HEK293 (cell line): ENCODE data around the gene S100PBP.
"Not testable (repeated sequence)": the region's sequence is repeated elsewhere in the genome, so short reads cannot be mapped to it uniquely, and the experiment has no call there.

Experiments
- CTCF ChIA-PET: fragments of 350-600 bp; formaldehyde crosslinking; extraction: SDS; loops from one replicate; lab custom pipeline; 2021; ENCODE audit warnings: antibody characterized with exemption; lab: Yijun Ruan, JAX
- POLR2A ChIA-PET: fragments of 300-600 bp; formaldehyde crosslinking; extraction: SDS; loops from one replicate; lab custom pipeline; 2020; ENCODE audit warnings: antibody characterized with exemption, inconsistent platforms; lab: Yijun Ruan, JAX
- H3K27ac ChIP-seq: fragments of 200-500 bp; sonication (Bioruptor generic); 2 replicates; pipeline ENCODE4 v1.5.1; 2014; ENCODE audit warnings: low read depth, low read length, control low read depth, inconsistent platforms; ENCODE audit errors: extremely low read depth
- H3K36me3 ChIP-seq, 2 experiments: fragments of 200-500 bp in 1 of 2; sonication (Bioruptor generic) in 1 of 2; 1 replicate in 1 of 2; 2 replicates in 1 of 2; pipeline ENCODE4 v1.5.1; 2014 to 2017; ENCODE audit warnings: inconsistent platforms in 2 of 2, low read length in 2 of 2; ENCODE audit not compliant: control insufficient read depth in 2 of 2, insufficient read depth in 1 of 2
- H3K4me1 ChIP-seq: fragments of 200-500 bp; sonication (Bioruptor generic); 2 replicates; pipeline ENCODE4 v1.5.1; 2014; ENCODE audit warnings: mild to moderate bottlenecking, low read length, inconsistent platforms; ENCODE audit not compliant: control insufficient read depth, insufficient read depth
- H3K4me3 ChIP-seq: 2 replicates; pipeline ENCODE4 v1.5.1; 2011; ENCODE audit warnings: low read depth, mild to moderate bottlenecking, control low read depth, low read length, moderate library complexity
- H3K9me3 ChIP-seq: fragments of 200-500 bp; sonication (Bioruptor generic); 2 replicates; pipeline ENCODE4 v1.5.1; 2014; ENCODE audit warnings: low read depth, low read length, inconsistent platforms; ENCODE audit not compliant: control insufficient read depth, insufficient read depth
- BCL11A ChIP-seq: fragments of 450-650 bp; formaldehyde crosslinking; IDR thresholded peaks from 2 replicates; pipeline ENCODE4 v1.5.1; 2016; ENCODE audit warnings: low read depth, missing biosample characterization, missing genetic modification characterization
- KLF9 ChIP-seq: fragments of 450-650 bp; formaldehyde crosslinking; IDR thresholded peaks from 2 replicates; pipeline ENCODE4 v1.5.1; 2016; ENCODE audit warnings: missing biosample characterization, missing genetic modification characterization, low read depth
- OSR2 ChIP-seq: fragments of 450-650 bp; formaldehyde crosslinking; IDR thresholded peaks from 2 replicates; pipeline ENCODE4 v1.5.1; 2016; ENCODE audit warnings: missing biosample characterization, missing genetic modification characterization
- ZBTB21 ChIP-seq: fragments of 450-650 bp; formaldehyde crosslinking; IDR thresholded peaks from 2 replicates; pipeline ENCODE4 v1.5.1; 2017; ENCODE audit warnings: missing biosample characterization, missing genetic modification characterization
- ZNF248 ChIP-seq: fragments of 450-650 bp; formaldehyde crosslinking; IDR thresholded peaks from 2 replicates; pipeline ENCODE4 v1.5.1; 2017; ENCODE audit warnings: missing biosample characterization, missing genetic modification characterization
- ZNF366 ChIP-seq: fragments of 450-650 bp; formaldehyde crosslinking; conservative IDR thresholded peaks from 2 replicates; pipeline ENCODE4 v1.5.1; 2016; ENCODE audit warnings: missing biosample characterization, missing genetic modification characterization
- ZNF404 ChIP-seq: fragments of 450-650 bp; formaldehyde crosslinking; IDR thresholded peaks from 2 replicates; pipeline ENCODE4 v1.5.1; 2017; ENCODE audit warnings: missing biosample characterization, missing genetic modification characterization
- ZNF433 ChIP-seq: fragments of 450-650 bp; formaldehyde crosslinking; IDR thresholded peaks from 2 replicates; pipeline ENCODE4 v1.5.1; 2016; ENCODE audit warnings: missing biosample characterization, missing genetic modification characterization, low read depth
- ZNF560 ChIP-seq: fragments of 450-650 bp; formaldehyde crosslinking; IDR thresholded peaks from 2 replicates; pipeline ENCODE4 v1.5.1; 2017; ENCODE audit warnings: missing biosample characterization, missing genetic modification characterization, borderline replicate concordance
- ZNF621 ChIP-seq: fragments of 450-650 bp; formaldehyde crosslinking; IDR thresholded peaks from 2 replicates; pipeline ENCODE4 v1.5.1; 2017; ENCODE audit warnings: missing biosample characterization, missing genetic modification characterization
- ZSCAN16 ChIP-seq: fragments of 450-650 bp; formaldehyde crosslinking; IDR thresholded peaks from 2 replicates; pipeline ENCODE4 v1.5.1; 2016; ENCODE audit warnings: missing biosample characterization, missing genetic modification characterization
- TF ChIP-seq, protein P1 (sequence below): fragments of 450-650 bp; formaldehyde crosslinking; IDR thresholded peaks from 2 replicates; pipeline ENCODE4 v1.5.0; 2017; ENCODE audit warnings: missing biosample characterization, missing genetic modification characterization, borderline replicate concordance
- TF ChIP-seq, protein P2 (sequence below): fragments of 450-650 bp; formaldehyde crosslinking; IDR thresholded peaks from 2 replicates; pipeline ENCODE4 v1.5.1; 2016; ENCODE audit warnings: missing biosample characterization, missing genetic modification characterization
- TF ChIP-seq, protein P3 (sequence below): fragments of 450-650 bp; formaldehyde crosslinking; conservative IDR thresholded peaks from 2 replicates; pipeline ENCODE4 v1.5.1; 2016; ENCODE audit warnings: low read depth, missing biosample characterization, missing genetic modification characterization
- TF ChIP-seq, protein P4 (sequence below): fragments of 450-650 bp; formaldehyde crosslinking; IDR thresholded peaks from 2 replicates; pipeline ENCODE4 v1.5.1; 2016; ENCODE audit warnings: missing biosample characterization, missing genetic modification characterization, borderline replicate concordance
- TF ChIP-seq, protein P5 (sequence below): fragments of 450-650 bp; formaldehyde crosslinking; IDR thresholded peaks from 2 replicates; pipeline ENCODE4 v1.5.1; 2016; ENCODE audit warnings: missing biosample characterization, missing genetic modification characterization
- TF ChIP-seq, protein P6 (sequence below): fragments of 450-650 bp; formaldehyde crosslinking; IDR thresholded peaks from 2 replicates; pipeline ENCODE4 v1.5.1; 2016; ENCODE audit warnings: missing biosample characterization, missing genetic modification characterization, borderline replicate concordance

The S100PBP gene

DNA sequence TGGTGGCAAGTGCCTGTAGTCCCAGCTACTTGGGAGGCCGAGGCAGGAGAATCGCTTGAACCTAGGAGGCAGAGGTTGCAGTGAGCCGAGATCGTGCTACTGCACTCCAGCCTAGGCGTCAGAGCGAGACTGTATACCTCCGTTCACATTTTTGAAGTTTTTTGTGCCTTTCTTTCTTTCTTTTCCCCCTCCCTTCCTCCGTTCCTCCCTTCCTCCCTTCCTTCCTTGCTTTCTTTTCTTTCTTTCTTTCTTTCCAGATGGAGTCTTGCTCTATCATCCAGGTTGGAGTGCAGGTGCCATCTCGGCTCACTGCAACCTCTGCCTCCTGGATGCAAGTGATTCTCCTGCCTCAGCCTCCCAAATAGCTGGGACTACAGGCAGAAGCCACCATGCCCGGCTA is 88.1 kb downstream of the S100PBP start:
- H3K27ac ChIP-seq, H3K9me3 ChIP-seq, POLR2A ChIA-PET, H3K4me3 ChIP-seq, H3K36me3 ChIP-seq, H3K4me1 ChIP-seq: not testable (repeated sequence)
- CTCF ChIA-PET: interaction anchor here (0.6 to 1.8 kb wide), 2 partner anchors 12 to 148 kb away, joined by 3 to 6 read pairs; no protein-coding TSS in a partner anchor
- peak; percentile 67 for TF ChIP-seq ZNF366 (tag by site-specific recombination)

DNA sequence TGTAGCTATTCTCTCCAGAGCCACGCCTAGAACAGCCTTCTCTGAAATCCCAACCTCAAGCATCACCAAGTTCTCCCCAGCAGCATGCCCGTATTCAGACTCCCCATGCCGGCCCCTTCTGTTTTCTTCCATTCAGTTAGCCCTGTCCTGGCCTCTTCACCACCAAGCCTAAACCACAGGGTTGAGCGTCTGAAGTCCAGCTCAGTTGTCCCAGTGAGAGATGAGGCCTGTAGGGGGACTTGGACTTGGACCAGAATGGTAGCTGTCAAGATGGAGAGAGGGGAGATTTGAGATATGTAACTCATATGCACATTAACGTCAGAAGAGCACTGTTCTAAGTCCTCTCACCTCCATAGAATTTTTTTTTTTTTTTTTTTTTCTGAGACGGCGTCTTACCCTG is 89.2 kb downstream of the S100PBP start:
- no peak overlapping the region for H3K4me3 ChIP-seq
- ChIA-PET CTCF (interaction anchor here (1.1 to 1.5 kb wide), 3 partner anchors 27 to 31 kb away, joined by 3 to 5 read pairs (median 3); no protein-coding TSS in a partner anchor), POLR2A (interaction anchor here (0.6 kb wide), 1 partner anchor 10 kb away, joined by 3 read pairs; no protein-coding TSS in a partner anchor)
- no peak overlapping the region for H3K27ac ChIP-seq
- no peaks in the 10 kb centered on the region for H3K36me3 ChIP-seq
- no peaks in the 10 kb centered on the region for H3K9me3 ChIP-seq
- H3K4me1 ChIP-seq: no peaks in the 10 kb centered on the region
- TF ChIP-seq ZNF433 (tag by site-specific recombination) (no peak), ZNF366 (tag by site-specific recombination) (no peak), ZNF248 (no peak), OSR2 (no peak), BCL11A (tag by site-specific recombination) (no peak), ZSCAN16 (tag by site-specific recombination) (no peak), KLF9 (tag by site-specific recombination) (no peak), ZBTB21 (tag by site-specific recombination) (no peak), ZNF621 (tag by site-specific recombination) (no peak), ZNF560 (tag by site-specific recombination) (no peak), ZNF404 (tag by site-specific recombination) (no peak)
- TF ChIP-seq, protein P1, sequence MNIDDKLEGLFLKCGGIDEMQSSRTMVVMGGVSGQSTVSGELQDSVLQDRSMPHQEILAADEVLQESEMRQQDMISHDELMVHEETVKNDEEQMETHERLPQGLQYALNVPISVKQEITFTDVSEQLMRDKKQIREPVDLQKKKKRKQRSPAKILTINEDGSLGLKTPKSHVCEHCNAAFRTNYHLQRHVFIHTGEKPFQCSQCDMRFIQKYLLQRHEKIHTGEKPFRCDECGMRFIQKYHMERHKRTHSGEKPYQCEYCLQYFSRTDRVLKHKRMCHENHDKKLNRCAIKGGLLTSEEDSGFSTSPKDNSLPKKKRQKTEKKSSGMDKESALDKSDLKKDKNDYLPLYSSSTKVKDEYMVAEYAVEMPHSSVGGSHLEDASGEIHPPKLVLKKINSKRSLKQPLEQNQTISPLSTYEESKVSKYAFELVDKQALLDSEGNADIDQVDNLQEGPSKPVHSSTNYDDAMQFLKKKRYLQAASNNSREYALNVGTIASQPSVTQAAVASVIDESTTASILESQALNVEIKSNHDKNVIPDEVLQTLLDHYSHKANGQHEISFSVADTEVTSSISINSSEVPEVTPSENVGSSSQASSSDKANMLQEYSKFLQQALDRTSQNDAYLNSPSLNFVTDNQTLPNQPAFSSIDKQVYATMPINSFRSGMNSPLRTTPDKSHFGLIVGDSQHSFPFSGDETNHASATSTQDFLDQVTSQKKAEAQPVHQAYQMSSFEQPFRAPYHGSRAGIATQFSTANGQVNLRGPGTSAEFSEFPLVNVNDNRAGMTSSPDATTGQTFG (tag by site-specific recombination): no peak
- TF ChIP-seq, protein P2, sequence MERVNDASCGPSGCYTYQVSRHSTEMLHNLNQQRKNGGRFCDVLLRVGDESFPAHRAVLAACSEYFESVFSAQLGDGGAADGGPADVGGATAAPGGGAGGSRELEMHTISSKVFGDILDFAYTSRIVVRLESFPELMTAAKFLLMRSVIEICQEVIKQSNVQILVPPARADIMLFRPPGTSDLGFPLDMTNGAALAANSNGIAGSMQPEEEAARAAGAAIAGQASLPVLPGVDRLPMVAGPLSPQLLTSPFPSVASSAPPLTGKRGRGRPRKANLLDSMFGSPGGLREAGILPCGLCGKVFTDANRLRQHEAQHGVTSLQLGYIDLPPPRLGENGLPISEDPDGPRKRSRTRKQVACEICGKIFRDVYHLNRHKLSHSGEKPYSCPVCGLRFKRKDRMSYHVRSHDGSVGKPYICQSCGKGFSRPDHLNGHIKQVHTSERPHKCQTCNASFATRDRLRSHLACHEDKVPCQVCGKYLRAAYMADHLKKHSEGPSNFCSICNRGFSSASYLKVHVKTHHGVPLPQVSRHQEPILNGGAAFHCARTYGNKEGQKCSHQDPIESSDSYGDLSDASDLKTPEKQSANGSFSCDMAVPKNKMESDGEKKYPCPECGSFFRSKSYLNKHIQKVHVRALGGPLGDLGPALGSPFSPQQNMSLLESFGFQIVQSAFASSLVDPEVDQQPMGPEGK (tag by site-specific recombination): no peak
- TF ChIP-seq, protein P3, sequence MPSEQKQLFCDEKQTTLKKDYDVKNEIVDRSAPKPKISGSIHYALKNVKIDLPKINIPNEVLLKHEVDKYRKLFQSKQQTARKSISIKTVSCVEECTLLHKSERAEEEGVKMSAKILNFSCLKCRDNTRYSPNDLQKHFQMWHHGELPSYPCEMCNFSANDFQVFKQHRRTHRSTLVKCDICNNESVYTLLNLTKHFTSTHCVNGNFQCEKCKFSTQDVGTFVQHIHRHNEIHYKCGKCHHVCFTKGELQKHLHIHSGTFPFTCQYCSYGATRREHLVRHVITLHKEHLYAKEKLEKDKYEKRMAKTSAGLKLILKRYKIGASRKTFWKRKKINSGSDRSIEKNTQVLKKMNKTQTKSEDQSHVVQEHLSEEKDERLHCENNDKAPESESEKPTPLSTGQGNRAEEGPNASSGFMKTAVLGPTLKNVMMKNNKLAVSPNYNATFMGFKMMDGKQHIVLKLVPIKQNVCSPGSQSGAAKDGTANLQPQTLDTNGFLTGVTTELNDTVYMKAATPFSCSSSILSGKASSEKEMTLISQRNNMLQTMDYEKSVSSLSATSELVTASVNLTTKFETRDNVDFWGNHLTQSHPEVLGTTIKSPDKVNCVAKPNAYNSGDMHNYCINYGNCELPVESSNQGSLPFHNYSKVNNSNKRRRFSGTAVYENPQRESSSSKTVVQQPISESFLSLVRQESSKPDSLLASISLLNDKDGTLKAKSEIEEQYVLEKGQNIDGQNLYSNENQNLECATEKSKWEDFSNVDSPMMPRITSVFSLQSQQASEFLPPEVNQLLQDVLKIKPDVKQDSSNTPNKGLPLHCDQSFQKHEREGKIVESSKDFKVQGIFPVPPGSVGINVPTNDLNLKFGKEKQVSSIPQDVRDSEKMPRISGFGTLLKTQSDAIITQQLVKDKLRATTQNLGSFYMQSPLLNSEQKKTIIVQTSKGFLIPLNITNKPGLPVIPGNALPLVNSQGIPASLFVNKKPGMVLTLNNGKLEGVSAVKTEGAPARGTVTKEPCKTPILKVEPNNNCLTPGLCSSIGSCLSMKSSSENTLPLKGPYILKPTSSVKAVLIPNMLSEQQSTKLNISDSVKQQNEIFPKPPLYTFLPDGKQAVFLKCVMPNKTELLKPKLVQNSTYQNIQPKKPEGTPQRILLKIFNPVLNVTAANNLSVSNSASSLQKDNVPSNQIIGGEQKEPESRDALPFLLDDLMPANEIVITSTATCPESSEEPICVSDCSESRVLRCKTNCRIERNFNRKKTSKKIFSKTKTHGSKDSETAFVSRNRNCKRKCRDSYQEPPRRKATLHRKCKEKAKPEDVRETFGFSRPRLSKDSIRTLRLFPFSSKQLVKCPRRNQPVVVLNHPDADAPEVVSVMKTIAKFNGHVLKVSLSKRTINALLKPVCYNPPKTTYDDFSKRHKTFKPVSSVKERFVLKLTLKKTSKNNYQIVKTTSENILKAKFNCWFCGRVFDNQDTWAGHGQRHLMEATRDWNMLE (tag by site-specific recombination): no peak
- TF ChIP-seq, protein P4, sequence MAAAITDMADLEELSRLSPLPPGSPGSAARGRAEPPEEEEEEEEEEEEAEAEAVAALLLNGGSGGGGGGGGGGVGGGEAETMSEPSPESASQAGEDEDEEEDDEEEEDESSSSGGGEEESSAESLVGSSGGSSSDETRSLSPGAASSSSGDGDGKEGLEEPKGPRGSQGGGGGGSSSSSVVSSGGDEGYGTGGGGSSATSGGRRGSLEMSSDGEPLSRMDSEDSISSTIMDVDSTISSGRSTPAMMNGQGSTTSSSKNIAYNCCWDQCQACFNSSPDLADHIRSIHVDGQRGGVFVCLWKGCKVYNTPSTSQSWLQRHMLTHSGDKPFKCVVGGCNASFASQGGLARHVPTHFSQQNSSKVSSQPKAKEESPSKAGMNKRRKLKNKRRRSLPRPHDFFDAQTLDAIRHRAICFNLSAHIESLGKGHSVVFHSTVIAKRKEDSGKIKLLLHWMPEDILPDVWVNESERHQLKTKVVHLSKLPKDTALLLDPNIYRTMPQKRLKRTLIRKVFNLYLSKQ (tag by site-specific recombination): no peak
- TF ChIP-seq, protein P5, sequence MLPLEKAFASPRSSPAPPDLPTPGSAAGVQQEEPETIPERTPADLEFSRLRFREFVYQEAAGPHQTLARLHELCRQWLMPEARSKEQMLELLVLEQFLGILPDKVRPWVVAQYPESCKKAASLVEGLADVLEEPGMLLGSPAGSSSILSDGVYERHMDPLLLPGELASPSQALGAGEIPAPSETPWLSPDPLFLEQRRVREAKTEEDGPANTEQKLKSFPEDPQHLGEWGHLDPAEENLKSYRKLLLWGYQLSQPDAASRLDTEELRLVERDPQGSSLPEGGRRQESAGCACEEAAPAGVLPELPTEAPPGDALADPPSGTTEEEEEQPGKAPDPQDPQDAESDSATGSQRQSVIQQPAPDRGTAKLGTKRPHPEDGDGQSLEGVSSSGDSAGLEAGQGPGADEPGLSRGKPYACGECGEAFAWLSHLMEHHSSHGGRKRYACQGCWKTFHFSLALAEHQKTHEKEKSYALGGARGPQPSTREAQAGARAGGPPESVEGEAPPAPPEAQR (tag by site-specific recombination): no peak
- TF ChIP-seq, protein P6, sequence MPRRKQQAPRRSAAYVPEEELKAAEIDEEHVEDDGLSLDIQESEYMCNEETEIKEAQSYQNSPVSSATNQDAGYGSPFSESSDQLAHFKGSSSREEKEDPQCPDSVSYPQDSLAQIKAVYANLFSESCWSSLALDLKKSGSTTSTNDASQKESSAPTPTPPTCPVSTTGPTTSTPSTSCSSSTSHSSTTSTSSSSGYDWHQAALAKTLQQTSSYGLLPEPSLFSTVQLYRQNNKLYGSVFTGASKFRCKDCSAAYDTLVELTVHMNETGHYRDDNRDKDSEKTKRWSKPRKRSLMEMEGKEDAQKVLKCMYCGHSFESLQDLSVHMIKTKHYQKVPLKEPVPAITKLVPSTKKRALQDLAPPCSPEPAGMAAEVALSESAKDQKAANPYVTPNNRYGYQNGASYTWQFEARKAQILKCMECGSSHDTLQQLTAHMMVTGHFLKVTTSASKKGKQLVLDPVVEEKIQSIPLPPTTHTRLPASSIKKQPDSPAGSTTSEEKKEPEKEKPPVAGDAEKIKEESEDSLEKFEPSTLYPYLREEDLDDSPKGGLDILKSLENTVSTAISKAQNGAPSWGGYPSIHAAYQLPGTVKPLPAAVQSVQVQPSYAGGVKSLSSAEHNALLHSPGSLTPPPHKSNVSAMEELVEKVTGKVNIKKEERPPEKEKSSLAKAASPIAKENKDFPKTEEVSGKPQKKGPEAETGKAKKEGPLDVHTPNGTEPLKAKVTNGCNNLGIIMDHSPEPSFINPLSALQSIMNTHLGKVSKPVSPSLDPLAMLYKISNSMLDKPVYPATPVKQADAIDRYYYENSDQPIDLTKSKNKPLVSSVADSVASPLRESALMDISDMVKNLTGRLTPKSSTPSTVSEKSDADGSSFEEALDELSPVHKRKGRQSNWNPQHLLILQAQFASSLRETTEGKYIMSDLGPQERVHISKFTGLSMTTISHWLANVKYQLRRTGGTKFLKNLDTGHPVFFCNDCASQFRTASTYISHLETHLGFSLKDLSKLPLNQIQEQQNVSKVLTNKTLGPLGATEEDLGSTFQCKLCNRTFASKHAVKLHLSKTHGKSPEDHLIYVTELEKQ (tag by site-specific recombination): no peak
